Regular cardiac myocyte (primary cell): ENCODE measurements around the gene DNAH6. TPM values are rescaled to one million over a fixed set of nuclear protein-coding genes. Genes with fewer than 3 reads are reported as not detected.

Experiments used
- total RNA-seq: library from RNA; depleted of rRNA; stranded (reverse); fragments of >200 nt; gene quantifications from 2 replicates; pipeline ENCODE4 v1.2.3, GENCODE V29; 2014

The DNAH6 gene, protein sequence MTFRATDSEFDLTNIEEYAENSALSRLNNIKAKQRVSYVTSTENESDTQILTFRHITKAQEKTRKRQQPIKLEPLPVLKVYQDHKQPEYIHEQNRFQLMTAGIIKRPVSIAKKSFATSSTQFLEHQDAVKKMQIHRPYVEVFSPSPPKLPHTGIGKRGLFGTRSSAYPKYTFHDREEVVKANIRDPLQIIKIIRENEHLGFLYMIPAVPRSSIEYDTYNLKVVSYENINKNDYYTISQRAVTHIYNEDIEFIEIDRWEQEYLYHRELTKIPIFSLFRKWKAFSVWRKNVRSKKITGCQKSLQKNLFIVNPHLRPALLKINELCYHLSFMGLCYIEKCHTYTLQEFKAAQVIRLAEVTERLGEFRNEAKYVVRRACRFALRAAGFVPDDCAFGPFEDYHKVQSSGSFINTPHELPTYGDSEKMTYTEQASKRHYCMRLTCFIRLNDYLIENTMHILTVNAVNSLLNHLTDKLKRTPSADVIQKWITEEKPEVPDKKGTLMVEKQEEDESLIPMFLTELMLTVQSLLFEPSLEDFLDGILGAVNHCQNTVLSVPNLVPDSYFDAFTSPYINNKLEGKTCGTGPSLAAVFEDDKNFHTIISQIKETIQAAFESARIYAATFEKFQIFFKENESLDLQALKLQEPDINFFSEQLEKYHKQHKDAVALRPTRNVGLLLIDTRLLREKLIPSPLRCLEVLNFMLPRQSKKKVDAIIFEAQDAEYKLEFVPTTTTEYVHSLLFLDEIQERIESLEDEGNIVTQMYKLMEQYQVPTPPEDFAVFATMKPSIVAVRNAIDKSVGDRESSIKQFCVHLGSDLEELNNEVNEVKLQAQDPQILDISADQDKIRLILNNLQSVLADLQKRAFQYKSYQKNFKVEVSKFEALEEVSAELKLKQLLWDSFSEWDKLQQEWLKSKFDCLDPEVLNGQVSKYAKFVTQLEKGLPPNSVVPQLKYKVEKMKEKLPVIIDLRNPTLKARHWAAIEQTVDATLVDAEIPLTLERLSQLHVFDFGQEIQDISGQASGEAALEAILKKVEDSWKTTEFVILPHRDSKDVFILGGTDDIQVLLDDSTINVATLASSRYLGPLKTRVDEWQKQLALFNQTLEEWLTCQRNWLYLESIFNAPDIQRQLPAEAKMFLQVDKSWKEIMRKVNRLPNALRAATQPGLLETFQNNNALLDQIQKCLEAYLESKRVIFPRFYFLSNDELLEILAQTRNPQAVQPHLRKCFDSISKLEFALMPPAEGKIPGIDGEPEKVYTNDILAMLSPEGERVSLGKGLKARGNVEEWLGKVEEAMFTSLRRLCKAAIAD (N-terminal part only)
- under 0.01 TPM in 2 replicates for total RNA-seq

DNA sequence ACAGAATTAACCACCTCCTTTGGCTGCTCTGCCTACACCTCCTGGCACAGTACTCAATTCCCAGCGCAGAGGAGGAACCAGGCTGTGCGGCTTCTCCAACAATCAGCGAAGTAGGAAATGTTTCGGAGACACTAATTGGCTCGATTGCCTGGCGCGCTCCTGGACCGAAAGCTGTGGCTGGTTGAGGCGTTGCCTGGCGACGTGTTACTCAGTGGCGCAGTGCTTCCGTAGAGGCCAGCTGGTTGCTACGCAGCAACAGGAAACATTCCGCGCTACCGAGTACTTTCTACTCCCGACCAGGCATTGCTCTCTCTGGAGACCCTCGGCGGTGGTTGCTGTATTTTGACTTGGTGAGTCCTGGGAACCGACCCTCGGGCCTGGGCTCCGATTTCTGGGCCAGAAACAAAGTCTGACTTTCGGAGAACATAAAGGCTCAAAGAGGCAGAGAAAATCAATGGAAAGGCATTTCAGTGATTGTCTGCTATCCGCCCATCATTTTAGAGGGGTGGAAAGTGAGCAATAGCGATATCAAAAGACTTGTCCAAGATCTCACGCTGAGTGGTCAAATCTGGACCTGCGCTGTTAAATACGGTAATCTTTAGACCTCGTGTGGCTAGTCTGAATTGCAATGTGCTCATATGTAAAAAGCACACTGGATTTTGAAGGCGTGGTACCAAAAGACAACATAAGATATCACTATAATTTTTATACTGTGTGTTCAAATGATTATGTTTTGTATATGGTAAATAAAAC, at the start of gene DNAH6:
Gene DNAH6 (plus strand): TSS at position 265 of the 753 bp plus-strand sequence. CDS start 1,329 bp downstream, outside the sequence.

Other genes with a start within 250 kb of the DNAH6 start
- 40.9 and 74.0 TPM in 2 replicates for gene SUCLG1, start 57.2 kb upstream of the DNAH6 start, total RNA-seq